NCI-H2029 treated with DMSO at 0.1 percent for 48 hours (cell line): ENCODE results near the gene PWP1.
"Not testable (repeated sequence)": the region's sequence is repeated elsewhere in the genome, so short reads cannot be mapped to it uniquely, and the experiment has no call there.

Source experiments
- DNase-seq: peaks from one replicate; lab custom pipeline; 2025; lab: John Stamatoyannopoulos, UW

PWP1 gene

GRCh38 chr12:107668320-107669098 is 17.1 kb upstream of the PWP1 start:
- DNase-seq, result no peak

GRCh38 chr12:107669946-107670345 is 15.7 kb upstream of the PWP1 start:
- DNase-seq, result no peak

GRCh38 chr12:107670999-107671643 is 14.5 kb upstream of the PWP1 start:
- DNase-seq, result no peak

- DNase-seq, result no peak
Measured at GRCh38 chr12:107677671-107678070, 7.9 kb upstream of the PWP1 start.

- DNase-seq, result no peak
Measured at GRCh38 chr12:107679336-107679735, 6.3 kb upstream of the PWP1 start.

GRCh38 chr12:107681455-107681835 is 4.2 kb upstream of the PWP1 start:
- DNase-seq, result no peak

- DNase-seq, result no peak
Measured at GRCh38 chr12:107681836-107682820, 3.5 kb upstream of the PWP1 start.

- DNase-seq, result no peak
Measured at GRCh38 chr12:107684029-107684795, 1.4 kb upstream of the PWP1 start.

- peak; percentile 25 for DNase-seq
Measured at GRCh38 chr12:107684990-107685359, 624 bp upstream of the PWP1 start.

GRCh38 chr12:107695772-107696171 is 10.2 kb downstream of the PWP1 start:
- DNase-seq, result not testable (repeated sequence)

- DNase-seq, result no peak
Measured at GRCh38 chr12:107702106-107702505, 16.5 kb downstream of the PWP1 start.

- DNase-seq, result no peak
Measured at GRCh38 chr12:107704041-107704440, 18.4 kb downstream of the PWP1 start.

- DNase-seq, result not testable (repeated sequence)
Measured at GRCh38 chr12:107705522-107705921, 19.9 kb downstream of the PWP1 start.

GRCh38 chr12:107715780-107716179 is 30.2 kb downstream of the PWP1 start:
- no peak for DNase-seq

GRCh38 chr12:107718606-107719005 is 33.0 kb downstream of the PWP1 start:
- no peak for DNase-seq

GRCh38 chr12:107727327-107727726 is 41.7 kb downstream of the PWP1 start:
- DNase-seq, result not testable (repeated sequence)

GRCh38 chr12:107727742-107728141 is 42.1 kb downstream of the PWP1 start:
- DNase-seq, result not testable (repeated sequence)

GRCh38 chr12:107730618-107731341 is 45.2 kb downstream of the PWP1 start:
- no peak for DNase-seq

GRCh38 chr12:107731366-107731765 is 45.8 kb downstream of the PWP1 start:
- DNase-seq, result no peak

GRCh38 chr12:107732365-107732764 is 46.8 kb downstream of the PWP1 start:
- no peak for DNase-seq

- DNase-seq, result no peak
Measured at GRCh38 chr12:107734139-107734538, 48.5 kb downstream of the PWP1 start.
